HepG2 (cell line): ENCODE data around the gene ABCA4. TPM values are rescaled to one million over a fixed set of nuclear protein-coding genes. Genes with fewer than 3 reads are reported as not detected.

Experiments used
- ATAC-seq: fragments of 200-7000 bp; cut with Tn5 transposase; 3 replicates; pipeline ENCODE4 v1.9.1; 2020; ENCODE audit warnings: mild to moderate bottlenecking, moderate library complexity
- BruUV-seq: library from RNA; stranded (reverse); fragments of 400-500 nt; replicated peaks from 2 replicates; lab custom pipeline; 2021; lab: Mats Ljungman, UMichigan
- CTCF ChIA-PET: fragments of 300-600 bp; formaldehyde crosslinking; extraction: SDS; loops from one replicate; lab custom pipeline; 2021; ENCODE audit warnings: low total read pairs, inconsistent platforms, low intra/inter-chr PET ratio; lab: Yijun Ruan, JAX
- POLR2A ChIA-PET: fragments of 350-600 bp; sonication (Branson Sonifier 250); formaldehyde crosslinking; loops from one replicate; lab custom pipeline; 2020; ENCODE audit warnings: antibody characterized with exemption, inconsistent platforms; lab: Yijun Ruan, JAX
- DNase-seq: peaks from one replicate; pipeline ENCODE4 v3.0.0-alpha.2; 2015; ENCODE audit warnings: low spot score
- FAIRE-seq: peaks from 3 replicates; lab custom pipeline; 2011; peaks lifted over from hg19 to GRCh38; lab: Jason Lieb, UNC
- H2AFZ ChIP-seq: one replicate; pipeline ENCODE4 v1.6.1; 2011; ENCODE audit warnings: low read length, inconsistent platforms
- H3K27ac ChIP-seq: fragments of 300-600 bp; 3 replicates; pipeline ENCODE4 v1.8.0; 2011; ENCODE audit warnings: mixed run types, mild to moderate bottlenecking, mixed read lengths, low read length, inconsistent platforms; ENCODE audit not compliant: insufficient read depth; ENCODE audit errors: extremely low read length
- H3K27me3 ChIP-seq, 2 experiments: fragments of 200-600 bp in 1 of 2; 2 replicates in 1 of 2; 3 replicates in 1 of 2; pipeline versions ENCODE4 v1.6.0 to v1.8.0; 2011; ENCODE audit warnings: low read length in 2 of 2, mild to moderate bottlenecking in 2 of 2, moderate library complexity in 2 of 2, inconsistent platforms in 1 of 2; ENCODE audit not compliant: insufficient read depth in 2 of 2, control insufficient read depth in 1 of 2
- H3K36me3 ChIP-seq, 2 experiments: fragments of 200-600 bp in 1 of 2; replicated peaks in 1 of 2; 2 replicates in 1 of 2; 3 replicates in 1 of 2; pipeline versions ENCODE4 v1.5.1 to v1.8.0; 2011; ENCODE audit warnings: low read length in 2 of 2, inconsistent platforms in 1 of 2; ENCODE audit not compliant: insufficient read depth in 2 of 2, control insufficient read depth in 1 of 2
- H3K4me1 ChIP-seq: 2 replicates; pipeline ENCODE4 v1.5.1; 2012; ENCODE audit warnings: low read length, inconsistent platforms; ENCODE audit not compliant: insufficient read depth
- H3K4me2 ChIP-seq: 2 replicates; pipeline ENCODE4 v1.6.0; 2011; ENCODE audit warnings: low read depth, low read length, inconsistent platforms
- H3K4me3 ChIP-seq, 3 experiments: fragments of 200-600 bp in 1 of 3; sonication (generic), shearing (Covaris generic) in 1 of 3; replicated peaks in 1 of 3; 2 replicates each; pipeline ENCODE4 v1.5.1; 2011 to 2016; ENCODE audit warnings: low read length in 3 of 3, inconsistent platforms in 2 of 3, low read depth in 2 of 3, mild to moderate bottlenecking in 2 of 3, control low read depth in 1 of 3, mixed read lengths in 1 of 3; ENCODE audit not compliant: insufficient read depth in 1 of 3
- H3K79me2 ChIP-seq: one replicate; pipeline ENCODE4 v1.6.1; 2011; ENCODE audit warnings: low read length, inconsistent platforms; ENCODE audit not compliant: insufficient read depth
- H3K9ac ChIP-seq: 2 replicates; pipeline ENCODE4 v1.6.0; 2011; ENCODE audit warnings: mild to moderate bottlenecking, low read depth, low read length, inconsistent platforms; ENCODE audit not compliant: insufficient read depth
- H3K9me3 ChIP-seq: 2 replicates; pipeline ENCODE4 v1.5.1; 2012; ENCODE audit warnings: mild to moderate bottlenecking, low read length
- H4K20me1 ChIP-seq: 2 replicates; pipeline ENCODE4 v1.6.0; 2011; ENCODE audit warnings: inconsistent platforms, mild to moderate bottlenecking, low read length, moderate library complexity; ENCODE audit not compliant: insufficient read depth
- HOXA9 ChIP-seq: sonication (generic); formaldehyde crosslinking; IDR thresholded peaks from 2 replicates; pipeline ENCODE4 v1.8.1; 2022; ENCODE audit warnings: missing genetic modification reagents, mild to moderate bottlenecking, moderate library complexity, borderline replicate concordance
- SOX13 ChIP-seq, 3 experiments: fragments of 450-650 bp in 1 of 3; sonication (generic) in 1 of 3; formaldehyde crosslinking in 1 of 3; IDR thresholded peaks in 2 of 3; conservative IDR thresholded peaks in 1 of 3; 2 replicates each; pipeline versions ENCODE4 v1.5.0 to v1.6.1; 2016 to 2020; ENCODE audit warnings: antibody characterized with exemption in 1 of 3, mild to moderate bottlenecking in 1 of 3, missing compliant biosample characterization in 1 of 3, missing genetic modification reagents in 1 of 3, moderate library complexity in 1 of 3
- ZBTB20 ChIP-seq: sonication (generic); formaldehyde crosslinking; IDR thresholded peaks from 2 replicates; pipeline ENCODE4 v1.8.1; 2023; ENCODE audit warnings: missing genetic modification reagents, low read depth, mild to moderate bottlenecking, borderline replicate concordance
- ZNF235 ChIP-seq: sonication (generic); formaldehyde crosslinking; IDR thresholded peaks from 2 replicates; pipeline ENCODE4 v1.8.1; 2023; ENCODE audit warnings: mild to moderate bottlenecking, missing genetic modification reagents, borderline replicate concordance
- ZNF660 ChIP-seq: sonication (generic); formaldehyde crosslinking; IDR thresholded peaks from 2 replicates; pipeline ENCODE4 v1.5.1; 2020; ENCODE audit warnings: mild to moderate bottlenecking, low read depth, missing genetic modification reagents, borderline replicate concordance
- ZNF746 ChIP-seq: sonication (generic); formaldehyde crosslinking; IDR thresholded peaks from 2 replicates; pipeline ENCODE4 v1.8.0; 2022; ENCODE audit warnings: mild to moderate bottlenecking, missing genetic modification reagents
- WGBS: methylation state at CpG from one replicate; pipeline ENCODE4 v1.1.6; 2017; ENCODE audit warnings: low lambda C conversion rate; 5-methylcytosine and 5-hydroxymethylcytosine counted together
- in situ Hi-C: cut with HindIII; loops from 2 replicates; pipeline ENCODE4 v1.10.0; 2017; ENCODE audit warnings: low pct_unique_long_range_greater_than_20kb; ENCODE audit not compliant: extremely low pct_ligation_motif_present
- intact Hi-C: fragments of 100-400 bp; cut with micrococcal nuclease; formaldehyde crosslinking; loops from one replicate; pipeline ENCODE4 v1.10.0; 2022; ENCODE audit not compliant: unreplicated experiment
- polyA plus RNA-seq, 8 experiments: library from polyadenylated mRNA; depleted of rRNA in 3 of 8; stranded (reverse) in 7 of 8; unstranded in 1 of 8; fragments of >200 nt; fragmentation: Illumina TruSeq in 4 of 8; extraction: Trizol in 4 of 8; gene quantifications; 2 replicates each; pipeline versions ENCODE4 v1.2.1 to v1.2.3, GENCODE V29; 2011 to 2016; ENCODE audit warnings: low read depth in 4 of 8, missing spikeins in 1 of 8, mixed read lengths in 1 of 8; ENCODE audit not compliant: insufficient read depth in 1 of 8
- total RNA-seq, 5 experiments: library from RNA; depleted of rRNA; stranded (reverse); fragments of >200 nt; fragmentation: Illumina TruSeq; extraction: Trizol; gene quantifications; 2 replicates each; pipeline ENCODE4 v1.2.3, GENCODE V29; 2016; ENCODE audit warnings: low read depth in 1 of 5

The ABCA4 gene
- total and polyA plus RNA-seq, 2 of the 13 experiments (the other 11 are each of a cell fraction or from before 2014, with no cell fraction given) = 0.24 to 0.67 TPM

- DNase-seq = no peak
- no peaks in the 10 kb centered on the region for H3K9me3 ChIP-seq
- POLR2A ChIA-PET = no interaction called here
- no peak overlapping the region for H3K4me2 ChIP-seq
- H3K4me3 ChIP-seq = no peak overlapping the region
- TF ChIP-seq ZNF235 = no peak
- TF ChIP-seq SOX13 (IDR thresholded peaks at IDR 0.05) = no peak
- 0 out of 4 replicates have a peak, but pooled peaks of 1 of the 2 experiments have one; percentile 20 for TF ChIP-seq SOX13 (CRISPR knock-in tag; conservative IDR thresholded peaks at IDR 0.05 in 1 of 2, IDR thresholded peaks at IDR 0.05 in 1 of 2)
- TF ChIP-seq, all 625 proteins: peak for 1
- no peaks in the 10 kb centered on the region for H3K79me2 ChIP-seq
- ATAC-seq = no peak
- no peaks in the 10 kb centered on the region for H3K27me3 ChIP-seq
- CTCF ChIA-PET = no interaction called here
- no TSS peak for BruUV-seq
- peaks cover 58% of the 10 kb centered on the region for H3K4me1 ChIP-seq
- no peak overlapping the region for H3K9ac ChIP-seq
- no peak overlapping the region for H2AFZ ChIP-seq
- no peaks in the 10 kb centered on the region for H3K36me3 ChIP-seq
- intact Hi-C loops = no loop called here
- in situ Hi-C loops = no loop called here
- FAIRE-seq = no peak
- H3K27ac ChIP-seq = no peak overlapping the region
- WGBS = 40% methylated on average over 1 of the region's 1 CpG
- H4K20me1 ChIP-seq = no peaks in the 10 kb centered on the region
Observed at GRCh38 chr1:94050675-94051074, 70.3 kb downstream of the ABCA4 start.

- no peak overlapping the region for H3K4me3 ChIP-seq
- no peaks in the 10 kb centered on the region for H4K20me1 ChIP-seq
- ChIA-PET POLR2A (interaction anchor here (3.2 kb wide), 1 partner anchor 12 kb away, joined by 15 read pairs; no protein-coding TSS in a partner anchor), CTCF (no interaction called here)
- TF ChIP-seq ZNF746 (CRISPR knock-in tag) (no peak), ZNF660 (CRISPR knock-in tag) (no peak), HOXA9 (no peak), ZBTB20 (CRISPR knock-in tag) (no peak)
- H3K36me3 ChIP-seq = no peaks in the 10 kb centered on the region
- no peak for FAIRE-seq
- in situ Hi-C loops = no loop called here
- H3K4me2 ChIP-seq = 0 out of 2 replicates have a peak overlapping the region, but pooled peaks have one; percentile 7
- no peak overlapping the region for H2AFZ ChIP-seq
- peaks cover 57% of the 10 kb centered on the region for H3K4me1 ChIP-seq
- no peaks in the 10 kb centered on the region for H3K79me2 ChIP-seq
- no TSS peak for BruUV-seq
- no peak for DNase-seq
- no peak overlapping the region for H3K27ac ChIP-seq
- H3K27me3 ChIP-seq = no peaks in the 10 kb centered on the region
- WGBS = 34% methylated on average over 1 of the region's 1 CpG
- ATAC-seq = no peak
- H3K9me3 ChIP-seq = no peaks in the 10 kb centered on the region
- intact Hi-C loops = no loop called here
- H3K9ac ChIP-seq = no peak overlapping the region
Observed at GRCh38 chr1:94050254-94050653, 70.7 kb downstream of the ABCA4 start.
